Sciatic nerve (tissue), 2 donors: ENCODE measurements around the gene ELOVL5. TPM values are rescaled to one million over a fixed set of nuclear protein-coding genes. Genes with fewer than 3 reads are reported as not detected.
"Not testable (repeated sequence)": the region's sequence is repeated elsewhere in the genome, so short reads cannot be mapped to it uniquely, and the experiment has no call there.

Experiments
- ATAC-seq: fragments of 200-7000 bp; cut with Tn5 transposase; one replicate; pipeline ENCODE4 v1.9.1; 2020; ENCODE audit warnings: mild to moderate bottlenecking, moderate library complexity
- DNase-seq: peaks from one replicate; pipeline ENCODE4 v3.0.0-alpha.2; 2020; ENCODE audit warnings: low spot score
- intact Hi-C: fragments of 100-400 bp; cut with DNase I; formaldehyde crosslinking; loops from one replicate; pipeline ENCODE4 v1.14.2; 2022
- total RNA-seq: library from RNA; stranded (reverse); fragmentation: NEBNext Ultra II Directional; extraction: Animal tissue kit (Norgen Biotek cat#: 25700); gene quantifications from one replicate; pipeline ENCODE4 v1.2.1, GENCODE V29; 2021
- donor health status: DM: no; HTN: no; CAD: no.
- donor health status: DM: no; HTN: no; CAD: no.

Gene ELOVL5
- total RNA-seq, 1 donor from 2014 or later = 115 TPM

DNA sequence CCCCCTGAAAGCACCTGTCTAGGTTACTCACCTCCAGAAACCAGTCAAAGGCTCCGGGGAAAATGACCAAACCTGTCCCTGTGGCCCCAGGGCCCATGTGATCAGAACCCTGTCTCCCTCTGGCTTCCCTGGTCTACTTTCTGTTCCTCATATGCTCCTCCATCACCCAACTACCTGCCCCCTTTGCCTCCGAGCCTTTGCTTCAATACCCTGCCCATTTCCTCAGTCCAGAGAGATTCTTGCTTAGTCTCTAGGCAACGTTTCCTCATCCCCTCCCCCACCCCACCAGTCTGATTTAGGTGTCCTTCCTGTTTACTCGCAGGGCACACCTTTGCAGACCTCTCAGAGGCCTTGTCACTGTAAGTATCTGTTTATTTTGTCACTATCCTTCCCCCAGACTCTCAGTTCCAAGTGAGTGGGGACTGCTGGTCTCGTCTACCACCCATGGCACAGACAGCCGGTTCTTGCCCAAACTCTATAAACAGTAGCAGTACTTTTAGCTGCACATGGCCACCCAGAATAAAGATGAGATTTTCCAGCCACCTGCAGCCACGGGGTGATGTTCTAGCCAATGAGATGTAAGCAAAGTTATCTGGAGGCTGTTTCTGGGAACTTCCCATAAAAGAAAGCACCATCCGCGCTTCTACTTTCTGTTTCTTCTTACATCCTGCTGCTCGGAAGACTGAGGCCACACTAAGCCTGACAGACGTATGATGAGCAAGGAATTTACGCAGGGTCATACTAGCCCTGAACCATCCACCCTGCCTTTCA lies 13.3 kb downstream of the ELOVL5 start:
- ATAC-seq (peak; percentile 46), DNase-seq (no peak)
- intact Hi-C loops = no loop called here

DNA sequence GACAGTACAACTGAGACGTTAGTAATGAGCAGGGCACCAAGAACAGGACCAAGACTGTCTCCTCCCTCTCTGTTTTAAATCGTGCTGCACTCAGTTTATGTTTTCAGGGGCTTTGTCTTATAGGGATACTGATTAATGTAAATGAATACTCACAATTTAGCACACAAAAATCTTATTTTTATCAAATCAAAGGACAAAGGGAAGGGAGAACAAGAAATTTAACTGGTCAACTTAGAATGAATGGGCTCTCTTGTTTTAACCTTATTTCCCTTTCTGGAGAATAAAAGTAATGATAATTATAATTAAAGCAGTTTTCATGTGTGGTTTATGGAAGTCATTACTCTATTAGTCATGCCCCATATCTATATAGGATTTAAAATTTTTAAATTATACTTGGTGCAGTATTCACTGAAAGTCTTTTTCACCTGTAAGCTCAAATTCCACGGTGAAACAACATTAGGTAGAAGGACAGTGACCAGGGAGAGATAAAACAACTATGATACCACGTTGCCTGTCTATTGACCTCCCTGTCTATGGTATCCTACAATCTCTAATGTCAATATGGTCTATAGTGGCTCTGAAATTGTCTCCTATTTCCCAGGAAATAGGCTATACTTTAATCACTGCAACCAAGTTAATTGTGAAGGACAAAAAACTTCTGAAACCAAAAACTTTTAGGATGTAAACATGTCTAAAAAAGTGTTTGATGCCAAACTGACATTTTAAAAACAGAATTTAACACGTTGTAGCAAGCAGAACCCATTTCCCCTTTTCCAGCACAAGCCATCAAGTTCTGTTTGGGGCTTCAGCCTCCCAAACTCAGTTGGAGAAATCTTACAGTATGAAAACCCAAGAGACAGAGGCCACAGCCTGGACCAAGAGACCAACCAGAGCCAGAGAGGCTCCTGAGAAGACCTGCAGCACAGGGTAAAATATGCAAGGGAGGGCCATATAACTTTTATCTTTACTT lies 15.0 kb downstream of the ELOVL5 start:
- no peak for DNase-seq
- no peak for ATAC-seq
- intact Hi-C loops = no loop called here

GRCh38 chr6:53331678-53332077 lies 17.1 kb downstream of the ELOVL5 start:
- ATAC-seq = no peak
- intact Hi-C loops = no loop called here
- no peak for DNase-seq

- intact Hi-C loops = no loop called here
- no peak for DNase-seq
- ATAC-seq = no peak
Measured at GRCh38 chr6:53330137-53330536, 18.6 kb downstream of the ELOVL5 start.

- no peak for ATAC-seq
- no peak for DNase-seq
- intact Hi-C loops = no loop called here
Measured at GRCh38 chr6:53328375-53328774, 20.4 kb downstream of the ELOVL5 start.

GRCh38 chr6:53327017-53327395 lies 21.7 kb downstream of the ELOVL5 start:
- intact Hi-C loops = no loop called here
- no peak for DNase-seq
- peak; percentile 47 for ATAC-seq

GRCh38 chr6:53326372-53327016 lies 22.3 kb downstream of the ELOVL5 start:
- DNase-seq (no peak), ATAC-seq (peak; percentile 42)

DNA sequence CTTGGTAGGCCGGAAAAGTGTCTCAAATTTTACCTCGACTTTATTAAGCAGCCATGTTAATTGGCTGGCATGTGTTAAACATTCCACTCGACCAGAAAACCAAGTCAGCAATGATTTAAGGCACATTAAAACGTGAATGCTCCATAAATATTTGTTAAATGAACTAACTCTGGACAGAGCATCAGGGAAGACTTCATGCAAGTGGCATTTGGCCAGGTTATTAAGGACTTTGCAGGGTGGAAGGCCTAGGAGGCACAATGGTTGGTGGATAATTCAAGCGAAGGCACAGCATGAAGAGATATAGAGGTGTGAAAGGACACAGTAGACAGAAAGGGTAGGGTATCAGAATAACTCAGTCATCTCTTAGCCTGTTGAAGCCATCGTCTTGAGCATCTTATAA lies 23.0 kb downstream of the ELOVL5 start:
- intact Hi-C loops = no loop called here
- no peak for DNase-seq

More at GRCh38 chr6:53326372-53327016, 22.3 kb downstream of the ELOVL5 start:
- intact Hi-C loops = no loop called here

GRCh38 chr6:53322188-53323029 lies 26.3 kb downstream of the ELOVL5 start:
- no peak for ATAC-seq
- intact Hi-C loops = no loop called here
- no peak for DNase-seq

More for the DNA sequence above, 23.0 kb downstream of the ELOVL5 start:
- ATAC-seq = no peak

DNA sequence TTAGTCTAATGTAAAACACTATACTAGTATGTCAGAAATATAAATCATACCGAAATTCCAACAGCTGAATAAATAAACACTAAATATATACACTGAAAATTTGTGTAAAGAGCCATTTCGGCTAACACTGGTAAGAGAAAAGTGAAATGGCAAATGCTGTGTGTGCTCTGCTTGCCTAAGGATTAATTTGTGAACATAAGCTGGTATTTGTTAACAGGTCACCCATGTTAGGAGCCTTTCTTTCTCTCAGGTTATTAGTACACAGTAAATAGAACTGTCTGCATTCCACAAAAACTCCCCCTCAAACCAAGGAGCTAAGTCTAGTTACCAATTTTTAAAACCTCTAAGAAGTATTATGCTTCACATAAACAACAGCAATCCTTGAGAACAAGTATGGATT lies 27.0 kb downstream of the ELOVL5 start:
- DNase-seq (no peak), ATAC-seq (no peak)
- intact Hi-C loops = no loop called here

DNA sequence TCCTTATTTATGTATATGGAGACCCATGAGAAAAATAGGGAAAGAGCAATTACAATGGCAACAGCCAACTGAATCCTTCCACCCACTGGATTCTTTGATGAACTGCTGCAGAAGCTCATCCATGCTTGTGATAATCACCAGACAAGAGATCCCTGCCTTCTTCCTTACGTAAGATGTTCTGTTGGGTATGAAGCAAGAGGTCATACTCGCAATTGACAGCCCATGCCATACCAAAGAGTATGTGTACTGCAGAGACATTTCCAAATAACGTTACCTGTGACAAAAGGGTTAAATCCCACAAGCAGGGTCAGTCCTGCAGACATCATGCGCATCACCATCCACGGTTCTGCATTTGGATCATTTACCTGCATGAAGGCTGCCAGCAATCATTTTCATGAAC lies 27.8 kb downstream of the ELOVL5 start:
- no peak for DNase-seq
- intact Hi-C loops = no loop called here
- ATAC-seq = no peak

DNA sequence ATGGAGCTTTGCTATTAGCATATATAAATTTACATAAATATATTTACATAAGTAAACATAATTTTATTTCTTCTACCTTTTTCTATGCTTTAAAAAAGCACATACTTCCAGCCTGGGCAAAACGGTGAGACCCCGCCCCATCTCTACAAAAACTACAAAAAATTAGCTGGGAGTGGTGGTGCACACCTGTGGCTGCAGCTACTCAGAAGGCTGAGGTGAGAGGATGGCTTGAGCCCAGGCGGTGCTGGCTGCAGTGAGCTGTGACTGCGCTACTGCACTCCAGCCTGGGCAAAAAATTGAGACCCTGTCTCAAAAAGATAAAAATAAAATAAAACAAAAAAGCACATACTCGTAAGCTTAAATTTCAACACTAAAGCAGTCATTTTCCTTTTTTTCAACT lies 30.3 kb downstream of the ELOVL5 start:
- intact Hi-C loops = no loop called here
- ATAC-seq (no peak), DNase-seq (no peak)

- intact Hi-C loops = no loop called here
- ATAC-seq = no peak
- no peak for DNase-seq
Measured at GRCh38 chr6:53317861-53318260, 30.9 kb downstream of the ELOVL5 start.

DNA sequence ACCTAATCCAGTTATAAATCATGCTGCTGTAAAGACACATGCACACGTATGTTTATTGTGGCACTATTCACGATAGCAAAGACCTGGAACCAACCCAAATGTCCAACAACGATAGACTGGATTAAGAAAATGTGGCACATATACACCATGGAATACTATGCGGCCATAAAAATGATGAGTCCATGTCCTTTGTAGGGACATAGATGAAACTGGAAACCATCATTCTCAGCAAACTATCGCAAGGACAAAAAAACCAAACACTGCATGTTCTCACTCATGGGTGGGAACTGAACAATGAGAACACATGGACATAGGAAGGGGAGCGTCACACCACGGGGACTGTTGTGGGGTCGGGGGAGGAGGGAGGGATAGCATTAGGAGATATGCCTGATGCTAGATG lies 31.5 kb downstream of the ELOVL5 start:
- not testable (repeated sequence) for ATAC-seq

DNA sequence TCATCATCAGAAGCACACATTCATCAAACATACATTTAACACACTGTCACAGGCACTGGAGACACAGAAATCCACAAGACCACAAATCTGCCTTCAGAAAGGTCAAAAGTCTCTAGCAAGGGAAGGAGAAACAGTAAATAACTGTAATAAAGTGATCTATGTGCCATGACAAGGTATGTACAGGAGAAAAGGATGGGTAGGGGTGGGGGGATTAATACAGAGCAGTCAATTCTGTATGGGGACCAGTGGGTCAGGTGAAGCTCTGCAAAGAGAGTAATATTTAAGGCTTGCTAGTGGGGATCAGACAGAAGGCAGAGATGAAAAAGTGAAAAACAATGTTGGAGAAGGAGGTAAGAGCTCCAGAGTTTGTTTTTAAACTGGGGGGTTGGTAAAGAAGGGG lies 32.6 kb downstream of the ELOVL5 start:
- intact Hi-C loops = no loop called here
- DNase-seq = no peak
- no peak for ATAC-seq

More for the DNA sequence above, 31.5 kb downstream of the ELOVL5 start:
- intact Hi-C loops, DNase-seq: not testable (repeated sequence)

- ATAC-seq (no peak), DNase-seq (no peak)
Measured at GRCh38 chr6:53315086-53315724, 33.5 kb downstream of the ELOVL5 start.

DNA sequence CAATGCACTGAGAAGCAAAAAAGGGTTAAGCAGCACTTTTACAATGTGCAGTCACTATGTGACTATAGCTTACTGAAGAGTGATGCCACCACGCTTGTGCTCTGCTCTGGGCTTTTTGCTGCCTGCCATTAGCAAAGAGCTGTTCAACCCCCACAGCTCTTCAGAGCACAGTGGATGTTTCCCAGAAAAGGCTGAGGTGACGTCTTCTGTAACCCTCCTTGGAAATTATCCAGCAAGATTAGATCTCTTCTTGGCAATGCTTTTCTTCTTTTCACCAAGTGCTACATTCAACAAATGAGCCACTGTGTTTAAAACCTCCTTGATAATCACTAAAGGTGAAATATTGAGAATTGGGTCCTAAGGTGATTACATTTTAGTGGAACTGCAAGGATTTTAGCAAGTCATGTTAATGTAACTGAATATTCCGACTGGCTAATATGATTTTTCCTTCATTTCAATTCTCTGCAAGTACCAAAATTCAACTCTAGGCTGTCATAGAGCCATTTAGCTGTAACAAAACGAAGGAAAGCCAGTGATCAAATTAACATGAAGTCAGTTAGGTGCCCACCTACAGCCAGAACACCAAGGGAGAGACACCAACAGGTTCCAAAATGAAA lies 34.9 kb downstream of the ELOVL5 start:
- DNase-seq = no peak
- intact Hi-C loops = no loop called here
- peak; percentile 44 for ATAC-seq

More at GRCh38 chr6:53315086-53315724, 33.5 kb downstream of the ELOVL5 start:
- intact Hi-C loops = no loop called here

DNA sequence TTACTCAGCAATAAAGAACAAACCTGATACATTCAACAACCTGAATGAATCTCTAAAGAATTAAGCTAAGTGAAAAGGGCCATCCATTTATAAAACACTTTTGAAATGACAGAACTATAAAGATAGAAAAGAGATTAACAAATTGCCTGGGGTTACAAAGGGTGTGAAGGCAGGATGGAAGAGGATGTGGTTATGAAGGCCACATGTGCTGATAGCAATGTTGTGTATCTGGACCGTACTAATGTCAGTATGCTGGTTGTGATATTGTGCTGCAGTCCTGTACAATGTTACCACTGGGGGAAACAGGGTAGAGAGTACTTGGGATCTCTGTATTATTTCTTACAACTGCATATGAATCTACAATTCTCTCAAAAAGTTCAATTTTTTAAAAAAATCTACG lies 36.4 kb downstream of the ELOVL5 start:
- DNase-seq (no peak), ATAC-seq (no peak)
- intact Hi-C loops = no loop called here
